Peyer's patch (tissue), 4 donors: ENCODE results near the gene MAP3K19.

Experiments used
- CTCF ChIP-seq, 6 experiments: fragments of 450-650 bp in 4 of 6; fragments of 200-600 bp in 2 of 6; sonication (generic) in 1 of 6; IDR thresholded peaks; one replicate each; pipeline ENCODE4 v1.5.1; 2017 to 2019; ENCODE audit warnings: antibody characterized with exemption in 6 of 6, mild to moderate bottlenecking in 3 of 6, moderate library complexity in 1 of 6
- POLR2A ChIP-seq, 2 donors: fragments of 450-650 bp; IDR thresholded peaks; one replicate each; pipeline ENCODE4 v1.5.1; 2017; ENCODE audit warnings: antibody characterized with exemption in 2 of 2, mild to moderate bottlenecking in 2 of 2, moderate library complexity in 2 of 2

- TF ChIP-seq CTCF (IDR thresholded peaks at IDR 0.05), result no peak
- TF ChIP-seq POLR2A (IDR thresholded peaks at IDR 0.05), result no peak
Measured at GRCh38 chr2:135095591-135095990, 48.3 kb upstream of the MAP3K19 start.
